Fibroblast of the conjunctiva (primary cell): Measurements from ENCODE around the gene PRCC.

Source experiments
- DNase-seq: peaks from one replicate; pipeline ENCODE4 v3.0.0-alpha.2; 2010; ENCODE audit warnings: low read depth

Gene PRCC

GRCh38 chr1:156814571-156815260 is 47.4 kb downstream of the PRCC start:
- no peak for DNase-seq

DNA sequence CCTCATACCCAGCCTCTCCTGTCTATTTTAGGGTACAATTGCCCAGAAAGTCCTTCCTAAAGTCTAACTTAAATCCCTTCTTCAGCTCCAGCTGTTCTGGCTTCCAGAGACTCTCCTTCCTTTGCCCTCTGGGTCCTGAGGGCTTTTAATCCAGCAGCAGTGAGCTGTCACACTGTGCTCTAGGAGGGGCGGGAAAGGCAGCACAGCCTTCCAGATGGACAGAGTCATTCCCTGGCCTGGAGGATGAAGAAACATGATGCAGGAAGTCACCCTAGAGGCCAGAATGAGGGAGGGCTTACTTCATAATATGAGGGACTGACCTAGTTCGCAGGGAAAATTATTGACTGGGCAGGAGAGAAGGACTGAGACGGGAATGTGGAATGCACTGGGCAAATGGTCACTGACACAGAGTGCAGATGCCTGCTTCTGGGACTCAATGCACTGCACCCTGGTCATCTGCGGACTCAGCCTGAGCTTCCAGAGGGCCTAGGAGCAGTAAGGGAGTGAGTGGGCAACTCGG is 48.0 kb downstream of the PRCC start:
- no peak for DNase-seq

- no peak for DNase-seq
These were observed 48.7 kb downstream of the PRCC start for GRCh38 chr1:156815961-156816422.

DNA sequence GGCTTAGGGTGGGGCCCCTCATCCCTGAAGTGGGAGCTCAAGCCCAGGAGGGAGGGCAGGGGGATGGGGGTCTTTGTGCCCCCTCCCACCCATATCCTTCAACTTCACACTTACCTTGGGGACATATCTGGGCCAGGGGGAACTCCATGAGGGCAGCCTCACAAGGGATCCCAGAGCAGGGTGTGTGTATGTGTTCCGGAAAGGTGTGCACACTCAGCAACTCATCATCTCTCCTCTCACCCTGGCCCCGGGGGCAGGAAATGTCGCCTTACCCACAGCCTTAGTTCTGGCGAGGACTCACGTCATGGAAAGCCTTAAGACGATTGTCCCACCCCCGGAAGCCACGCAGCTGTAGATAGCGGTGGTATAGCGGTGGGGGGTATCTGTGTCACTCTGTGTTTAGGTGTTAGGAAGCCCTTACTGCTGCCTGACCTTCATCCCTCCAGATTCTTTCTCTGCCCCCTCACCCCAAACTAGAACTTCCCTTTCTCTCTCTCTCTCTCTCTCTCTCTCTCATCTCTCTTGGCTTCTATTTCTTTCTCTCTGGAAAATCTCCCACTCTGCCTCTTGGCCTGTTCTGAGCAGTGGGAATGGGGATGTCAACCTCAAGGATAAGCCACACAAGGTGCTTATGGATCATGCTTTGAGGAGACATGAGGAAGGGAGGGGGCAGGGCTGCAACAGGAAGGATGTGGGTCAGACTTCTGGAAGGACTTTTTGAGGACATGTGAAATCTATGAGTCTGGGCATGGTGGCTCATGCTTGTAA is 49.4 kb downstream of the PRCC start, which contains the start of gene SH2D2A:
SH2D2A (minus strand) TSS at position 288 of the 768 bp plus-strand sequence; CDS start at position 148, 140 bp downstream.
- no peak for DNase-seq

- no peak for DNase-seq
These were observed 54.5 kb downstream of the PRCC start for GRCh38 chr1:156821801-156822200.

DNA sequence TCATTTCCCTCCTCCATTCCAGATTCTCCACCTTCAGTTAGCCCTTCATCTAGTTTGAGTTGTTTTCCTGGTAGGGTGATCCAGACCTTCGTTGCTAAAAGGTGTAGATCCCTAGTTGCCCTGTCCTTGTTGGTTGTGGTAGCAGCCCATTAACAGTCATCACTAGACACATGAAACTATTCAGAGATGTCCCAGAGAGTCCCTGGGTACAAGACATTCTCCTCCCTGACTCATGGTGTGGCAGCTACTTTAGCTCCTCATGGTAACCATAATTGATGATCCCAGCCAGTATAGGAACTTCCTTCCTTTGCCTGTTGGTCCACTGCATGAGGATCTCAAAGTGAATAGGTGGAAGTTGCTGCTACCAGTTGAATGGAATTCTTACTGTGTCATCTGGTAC is 55.3 kb downstream of the PRCC start:
- DNase-seq = no peak

- no peak for DNase-seq
These were observed 56.0 kb downstream of the PRCC start for GRCh38 chr1:156823210-156823790.

DNA sequence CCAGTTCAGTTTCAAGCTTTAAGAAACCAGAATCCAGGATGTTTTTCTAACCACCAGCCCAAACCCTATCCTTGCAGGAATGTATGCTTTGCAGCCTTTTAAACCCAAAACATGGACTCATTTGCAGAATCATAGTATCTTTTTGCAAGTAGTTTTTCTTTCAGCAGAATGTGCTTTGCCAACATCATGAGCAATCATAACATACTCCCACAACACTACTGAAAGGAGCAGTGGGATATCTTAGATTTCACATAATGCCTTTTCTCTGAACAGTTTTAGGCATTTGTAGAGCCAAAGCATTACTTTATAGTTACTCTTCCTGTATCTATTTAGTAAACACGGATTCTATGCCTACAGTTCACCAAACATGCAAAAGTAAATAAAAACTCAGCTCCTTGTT is 59.3 kb downstream of the PRCC start:
- no peak for DNase-seq

DNA sequence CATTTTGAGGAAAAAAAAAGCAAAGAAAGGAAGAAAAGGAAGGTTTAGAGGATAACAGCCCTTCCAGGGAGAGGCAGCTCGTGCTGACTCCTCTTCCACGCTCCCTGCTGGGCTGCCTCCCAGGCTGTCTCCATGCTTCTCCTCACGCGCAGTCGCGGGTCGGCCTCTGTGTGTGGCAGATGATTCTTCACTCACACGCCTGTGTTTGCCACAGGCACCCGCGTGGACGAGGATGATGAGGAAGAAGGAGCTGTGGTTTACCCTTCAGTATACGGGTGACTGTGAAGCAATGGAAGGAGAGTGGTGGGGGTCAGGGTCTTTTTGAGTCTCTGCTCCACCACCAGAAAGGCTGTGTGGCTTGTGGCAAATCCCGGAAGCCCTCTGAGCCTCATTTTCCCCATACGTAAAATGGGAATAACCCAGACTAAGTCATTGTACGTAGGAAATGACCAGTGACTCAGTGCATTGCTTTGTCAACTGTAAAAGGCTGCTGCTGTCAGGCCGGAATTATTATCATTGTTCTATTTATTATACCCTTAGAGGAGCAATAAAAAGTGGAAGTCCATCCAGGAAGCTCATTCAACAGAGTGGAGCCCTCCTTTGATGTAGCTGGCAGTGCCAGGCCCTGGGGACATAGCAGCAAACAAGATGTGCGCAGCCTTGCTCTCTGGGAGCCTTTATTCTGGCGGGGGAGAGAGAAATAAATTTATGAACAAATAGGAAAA is 61.2 kb downstream of the PRCC start:
- no peak for DNase-seq

- no peak for DNase-seq
These were observed 65.1 kb downstream of the PRCC start for GRCh38 chr1:156832434-156832833.

DNA sequence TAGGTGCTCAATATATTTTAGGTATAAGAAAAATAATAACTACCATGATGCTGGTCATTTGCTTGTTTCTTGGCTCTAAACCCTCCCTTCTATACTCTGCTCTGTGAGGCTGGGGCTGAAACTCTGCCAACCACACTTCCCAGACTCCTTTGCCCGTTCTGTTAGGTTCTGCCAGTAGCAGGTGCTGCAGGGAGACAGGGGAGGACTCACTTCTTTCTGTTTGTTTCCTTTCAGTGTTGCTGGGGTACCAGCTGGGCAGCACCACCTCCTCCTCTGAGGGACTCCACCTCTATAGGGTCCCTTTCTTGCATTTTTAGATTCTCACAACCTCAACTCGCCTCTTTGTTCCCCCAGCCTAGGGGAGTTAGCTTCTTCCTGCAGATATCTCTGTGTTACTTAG is 66.3 kb downstream of the PRCC start:
- no peak for DNase-seq

- no peak for DNase-seq
These were observed 67.0 kb downstream of the PRCC start for GRCh38 chr1:156834322-156834721.

GRCh38 chr1:156836041-156836654 is 68.8 kb downstream of the PRCC start:
- no peak for DNase-seq

GRCh38 chr1:156836892-156837291 is 69.6 kb downstream of the PRCC start:
- no peak for DNase-seq

GRCh38 chr1:156838972-156839371 is 71.6 kb downstream of the PRCC start:
- DNase-seq = no peak

- DNase-seq = no peak
These were observed 72.2 kb downstream of the PRCC start for GRCh38 chr1:156839426-156840109.

DNA sequence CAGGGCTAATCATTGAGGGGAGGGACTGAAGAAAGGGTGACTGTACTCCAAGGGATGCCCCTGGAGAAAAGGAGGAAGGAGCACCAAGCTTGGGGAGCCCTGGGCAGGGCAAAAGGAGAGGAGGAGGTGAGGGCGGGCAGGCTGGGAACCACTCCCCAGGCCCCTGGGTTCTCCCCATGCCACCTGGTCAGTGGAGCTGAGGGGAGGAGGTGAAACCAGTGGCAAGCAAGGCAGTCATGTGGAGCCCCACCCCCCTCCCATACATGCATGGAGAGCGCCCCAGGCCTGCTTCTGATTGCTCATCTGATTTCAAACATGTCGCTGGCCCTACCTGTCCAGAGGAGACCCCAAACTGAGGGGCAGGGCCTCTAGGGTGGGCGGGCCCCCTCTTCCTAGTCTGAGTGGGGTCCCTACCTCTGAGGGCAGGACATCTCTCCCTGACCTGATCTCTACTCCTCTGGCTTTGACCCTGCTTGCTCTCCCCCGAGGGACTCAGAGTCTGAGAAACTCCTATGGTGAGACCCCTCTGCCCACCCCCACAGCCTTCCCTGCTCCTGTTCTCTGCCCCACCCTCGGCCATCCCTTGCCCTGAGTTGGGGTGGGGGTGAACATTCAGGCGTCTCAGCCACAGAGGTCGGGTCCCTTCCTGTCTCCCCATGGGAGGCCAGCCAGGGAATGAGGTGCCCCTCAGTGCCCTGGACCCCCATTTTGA is 73.0 kb downstream of the PRCC start:
- DNase-seq = no peak

DNA sequence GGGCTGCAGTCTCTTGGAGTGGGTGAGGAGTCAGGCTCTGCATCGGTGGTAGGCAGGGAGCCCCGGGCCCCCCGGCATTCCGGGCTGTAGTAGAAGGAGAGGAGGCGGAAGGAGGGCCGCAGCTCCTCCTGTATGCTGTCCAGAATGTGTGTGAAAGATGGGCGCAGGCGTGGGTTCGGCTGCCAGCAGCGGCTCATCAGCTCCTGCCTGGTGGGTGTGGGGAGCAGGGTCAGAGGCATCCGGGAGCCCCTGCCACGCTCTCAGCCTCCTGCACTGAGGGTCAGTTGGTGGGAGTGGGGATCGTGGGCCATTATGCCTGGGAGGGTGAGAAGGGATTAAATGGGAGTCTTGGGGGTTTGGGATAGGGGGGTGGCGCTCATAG is 73.6 kb downstream of the PRCC start:
- DNase-seq = no peak

- no peak for DNase-seq
These were observed 74.0 kb downstream of the PRCC start for GRCh38 chr1:156841295-156841855.

DNA sequence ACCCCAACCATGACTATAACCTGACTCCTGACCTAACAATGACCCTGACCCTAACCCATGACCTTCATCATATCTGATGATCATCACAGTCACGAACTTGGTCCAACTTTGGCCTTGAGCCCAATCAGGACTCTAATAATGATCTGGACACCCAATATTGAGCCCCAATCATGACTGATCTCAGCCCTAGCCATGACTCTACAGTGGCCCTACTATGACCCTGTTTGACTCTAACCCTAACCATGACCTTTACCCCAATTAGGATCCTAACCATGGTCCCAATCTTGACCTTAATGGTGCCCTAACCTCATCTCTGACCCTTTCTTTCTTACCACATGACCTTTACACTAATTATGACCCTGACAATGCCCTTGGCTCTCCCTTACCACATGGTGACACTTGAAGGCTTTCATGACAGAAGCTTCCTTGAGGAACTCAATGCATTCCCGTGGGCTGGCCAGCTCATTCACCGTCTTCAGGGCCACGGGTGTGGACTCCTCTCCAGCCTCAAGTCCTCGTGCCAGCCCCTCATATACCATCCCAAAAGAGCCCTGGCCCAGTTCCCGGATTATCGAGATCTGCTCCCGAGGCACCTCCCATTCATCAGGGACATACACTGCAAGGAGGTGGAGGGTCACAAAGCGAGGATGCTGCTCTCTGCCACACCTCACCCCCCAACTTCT is 75.4 kb downstream of the PRCC start:
- DNase-seq = no peak
